Fibroblast of lung (primary cell): ENCODE data around the gene ATG7. TPM values are rescaled to one million over a fixed set of nuclear protein-coding genes. Genes with fewer than 3 reads are reported as not detected.

Experiments used
- DNase-seq, 2 donors: peaks; one replicate each; pipeline versions ENCODE4 v3.0.0 to v3.0.0-alpha.2; 2010; ENCODE audit warnings: low read depth in 2 of 2
- H2AFZ ChIP-seq: 2 replicates; pipeline ENCODE4 v1.5.1; 2012; ENCODE audit warnings: low read length, control low read depth, inconsistent platforms
- H3K27ac ChIP-seq: 2 replicates; pipeline ENCODE4 v1.5.1; 2011; ENCODE audit warnings: low read length, control low read depth; ENCODE audit not compliant: insufficient read depth
- H3K27me3 ChIP-seq: 2 replicates; pipeline ENCODE4 v1.5.1; 2011; ENCODE audit warnings: mild to moderate bottlenecking, low read length; ENCODE audit not compliant: control insufficient read depth, insufficient read depth
- H3K36me3 ChIP-seq: 2 replicates; pipeline ENCODE4 v1.5.1; 2011; ENCODE audit warnings: low read length; ENCODE audit not compliant: control insufficient read depth, insufficient read depth
- H3K4me1 ChIP-seq: 2 replicates; pipeline ENCODE4 v1.5.1; 2011; ENCODE audit warnings: low read length; ENCODE audit not compliant: control insufficient read depth, insufficient read depth; ENCODE audit errors: extremely low read depth
- H3K4me2 ChIP-seq: 2 replicates; pipeline ENCODE4 v1.5.1; 2011; ENCODE audit warnings: low read length, control low read depth; ENCODE audit not compliant: insufficient read depth; ENCODE audit errors: extremely low read depth
- H3K4me3 ChIP-seq, 4 experiments: fragments of 200-600 bp in 1 of 4; sonication (generic) in 1 of 4; replicated peaks in 1 of 4; 2 replicates each; pipeline ENCODE4 v1.5.1; 2011 to 2016; ENCODE audit warnings: low read length in 4 of 4, low read depth in 3 of 4, mild to moderate bottlenecking in 3 of 4, control low read depth in 2 of 4, inconsistent platforms in 1 of 4, mixed read lengths in 1 of 4; ENCODE audit not compliant: insufficient read depth in 1 of 4; ENCODE audit errors: control extremely low read depth in 1 of 4
- H3K79me2 ChIP-seq: 2 replicates; pipeline ENCODE4 v1.5.1; 2012; ENCODE audit warnings: mild to moderate bottlenecking, low read length, inconsistent platforms; ENCODE audit not compliant: control insufficient read depth, insufficient read depth
- H3K9ac ChIP-seq: 2 replicates; pipeline ENCODE4 v1.5.1; 2011; ENCODE audit warnings: mild to moderate bottlenecking, low read length, control low read depth; ENCODE audit not compliant: insufficient read depth
- H3K9me3 ChIP-seq: 2 replicates; pipeline ENCODE4 v1.5.1; 2012; ENCODE audit warnings: low read depth, low read length; ENCODE audit not compliant: control insufficient read depth, insufficient read depth
- H4K20me1 ChIP-seq: 2 replicates; pipeline ENCODE4 v1.5.1; 2011; ENCODE audit warnings: low read length; ENCODE audit not compliant: control insufficient read depth, insufficient read depth; ENCODE audit errors: extremely low read depth
- CTCF ChIP-seq, 2 donors: IDR thresholded peaks in 1 of 2; conservative IDR thresholded peaks in 1 of 2; 1 replicate in 1 of 2; 2 replicates in 1 of 2; pipeline ENCODE4 v1.5.1; 2011 to 2012; ENCODE audit warnings: low read length in 2 of 2, control low read depth in 1 of 2, inconsistent platforms in 1 of 2, low read depth in 1 of 2, mild to moderate bottlenecking in 1 of 2
- EZH2 ChIP-seq: IDR thresholded peaks from 2 replicates; pipeline ENCODE4 v1.5.1; 2012; ENCODE audit warnings: low read length, control low read depth, mild to moderate bottlenecking; ENCODE audit errors: missing control alignments
- polyA plus RNA-seq, 2 donors: library from polyadenylated mRNA; depleted of rRNA in 1 of 2; stranded (reverse) in 1 of 2; unstranded in 1 of 2; fragments of >200 nt; gene quantifications; 2 replicates each; pipeline ENCODE4 v1.2.1, GENCODE V29; 2011 to 2012; ENCODE audit warnings: missing spikeins in 1 of 2
- total RNA-seq: library from RNA; depleted of rRNA; stranded (reverse); fragments of >200 nt; gene quantifications from 2 replicates; pipeline ENCODE4 v1.2.1, GENCODE V29; 2014

ATG7 gene
- total and polyA plus RNA-seq, 2 donors (not counting 1 experiment from before 2014, with no cell fraction given) = 50.8 to 56.5 TPM

DNA sequence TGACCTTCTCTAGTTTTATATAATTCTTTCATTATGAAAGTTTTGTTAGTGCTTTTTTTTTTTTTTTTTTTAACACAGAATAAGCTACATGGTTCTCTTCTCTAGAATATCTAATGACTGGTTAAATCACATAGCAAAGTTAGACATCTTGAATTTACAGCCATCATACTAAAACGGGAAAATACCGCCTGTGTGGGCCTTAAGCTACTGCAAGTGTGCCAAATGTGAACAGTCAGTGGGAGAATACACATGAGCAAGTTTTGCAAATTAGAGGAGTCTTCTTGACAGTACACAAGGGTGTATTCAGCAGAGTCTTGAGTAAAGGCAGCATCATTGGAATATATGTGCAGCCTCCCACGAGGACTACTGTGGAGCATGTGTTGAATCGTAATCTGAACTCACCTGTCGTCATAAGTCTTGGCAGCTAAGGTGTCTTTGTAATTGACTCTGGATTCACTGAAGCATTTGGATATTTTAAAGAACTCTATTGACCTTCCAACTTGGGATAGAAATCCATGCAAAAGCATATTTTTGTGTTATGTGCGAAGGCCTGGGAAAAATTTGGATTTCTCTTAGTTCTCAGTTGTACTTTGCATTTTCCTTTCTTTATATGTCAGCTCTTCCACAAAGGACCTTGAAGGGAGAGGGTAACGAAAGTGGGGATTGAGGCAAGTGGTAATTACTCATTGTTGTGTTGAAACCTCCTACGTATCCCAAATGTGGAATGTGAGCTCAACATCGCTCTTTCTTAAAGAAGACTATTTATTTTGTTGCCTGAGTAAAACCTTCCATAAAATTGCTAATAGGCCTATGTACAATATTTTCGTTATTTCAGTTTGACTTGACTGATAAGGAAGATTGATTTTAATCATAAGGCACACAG is 117.4 kb downstream of the ATG7 start:
- no peak overlapping the region for H3K4me2 ChIP-seq
- no peak overlapping the region for H2AFZ ChIP-seq

GRCh38 chr3:11390411-11391131 is 118.4 kb downstream of the ATG7 start:
- no peak overlapping the region for H3K4me3 ChIP-seq
- TF ChIP-seq CTCF (conservative IDR thresholded peaks at IDR 0.05 in 1 of 2, IDR thresholded peaks at IDR 0.05 in 1 of 2; ENCODE audit: low read depth in 1 of 2, low read length in 2 of 2) = no peak
- no peak for TF ChIP-seq EZH2
- DNase-seq = peak; percentile 48 to 59
- no peaks in the 10 kb centered on the region for H4K20me1 ChIP-seq
- no peaks in the 10 kb centered on the region for H3K9me3 ChIP-seq
- H3K4me2 ChIP-seq = no peak overlapping the region
- no peaks in the 10 kb centered on the region for H3K79me2 ChIP-seq
- no peaks in the 10 kb centered on the region for H3K27me3 ChIP-seq
- no peaks in the 10 kb centered on the region for H3K36me3 ChIP-seq
- no peak overlapping the region for H3K9ac ChIP-seq
- H2AFZ ChIP-seq = no peak overlapping the region
- H3K4me1 ChIP-seq = no peaks in the 10 kb centered on the region
- H3K27ac ChIP-seq = no peak overlapping the region

More for the DNA sequence above, 117.4 kb downstream of the ATG7 start:
- Histone ChIP-seq H3K9ac (no peak overlapping the region), H3K4me3 (no peak overlapping the region), H3K27ac (no peak overlapping the region), H3K4me1 (no peaks in the 10 kb centered on the region), H4K20me1 (no peaks in the 10 kb centered on the region), H3K79me2 (no peaks in the 10 kb centered on the region), H3K9me3 (no peaks in the 10 kb centered on the region), H3K27me3 (no peaks in the 10 kb centered on the region), H3K36me3 (no peaks in the 10 kb centered on the region)
- TF ChIP-seq CTCF (conservative IDR thresholded peaks at IDR 0.05 in 1 of 2, IDR thresholded peaks at IDR 0.05 in 1 of 2; ENCODE audit: low read depth in 1 of 2, low read length in 2 of 2) (no peak), EZH2 (no peak)
- peak; percentile 57 to 88 for DNase-seq

GRCh38 chr3:11391174-11391879 is 119.1 kb downstream of the ATG7 start:
- no peak overlapping the region for H2AFZ ChIP-seq
- H3K4me3 ChIP-seq = no peak overlapping the region
- H3K9ac ChIP-seq = no peak overlapping the region
- H3K27me3 ChIP-seq = no peaks in the 10 kb centered on the region
- H3K79me2 ChIP-seq = no peaks in the 10 kb centered on the region
- H3K9me3 ChIP-seq = no peaks in the 10 kb centered on the region
- H4K20me1 ChIP-seq = no peaks in the 10 kb centered on the region
- peak in 1 of 2 donors; percentile 41 for DNase-seq
- H3K27ac ChIP-seq = no peak overlapping the region
- H3K36me3 ChIP-seq = no peaks in the 10 kb centered on the region
- no peak overlapping the region for H3K4me2 ChIP-seq
- no peaks in the 10 kb centered on the region for H3K4me1 ChIP-seq
- TF ChIP-seq EZH2 = no peak
- TF ChIP-seq CTCF (conservative IDR thresholded peaks at IDR 0.05 in 1 of 2, IDR thresholded peaks at IDR 0.05 in 1 of 2; ENCODE audit: low read depth in 1 of 2, low read length in 2 of 2) = no peak
